IMR-90 (cell line): ENCODE results near the gene MBOAT1.

Experiments used
- CEBPB ChIP-seq: IDR thresholded peaks from 2 replicates; pipeline ENCODE4 v1.6.1; 2012; ENCODE audit warnings: low read depth, low read length, improper control_type of control experiment
- CHD1 ChIP-seq: IDR thresholded peaks from 2 replicates; pipeline ENCODE4 v1.6.1; 2012; ENCODE audit warnings: low read depth, low read length, improper control_type of control experiment
- MAFK ChIP-seq: IDR thresholded peaks from 2 replicates; pipeline ENCODE4 v1.6.1; 2012; ENCODE audit warnings: low read depth, low read length, improper control_type of control experiment
- MAZ ChIP-seq: IDR thresholded peaks from 2 replicates; pipeline ENCODE4 v1.6.1; 2012; ENCODE audit warnings: low read depth, mild to moderate bottlenecking, low read length, improper control_type of control experiment, moderate library complexity, borderline replicate concordance
- MXI1 ChIP-seq: IDR thresholded peaks from 2 replicates; pipeline ENCODE4 v1.6.1; 2012; ENCODE audit warnings: low read depth, mild to moderate bottlenecking, low read length, moderate library complexity, borderline replicate concordance
- NFE2L2 ChIP-seq: fragments of 150-350 bp; IDR thresholded peaks from 2 replicates; pipeline ENCODE4 v1.6.1; 2016; ENCODE audit warnings: low read depth, mild to moderate bottlenecking, low read length
- POLR2A ChIP-seq: IDR thresholded peaks from 2 replicates; pipeline ENCODE4 v1.6.1; 2012; ENCODE audit warnings: mild to moderate bottlenecking, low read depth, low read length
- RAD21 ChIP-seq: IDR thresholded peaks from 2 replicates; pipeline ENCODE4 v1.6.1; 2012; ENCODE audit warnings: low read length, improper control_type of control experiment
- TF ChIP-seq, protein P1 (sequence below): conservative IDR thresholded peaks from 2 replicates; pipeline ENCODE4 v1.5.1; 2012; ENCODE audit warnings: mild to moderate bottlenecking, low read depth, low read length, improper control_type of control experiment
- TF ChIP-seq, protein P2 (sequence below): fragments of 150-350 bp; IDR thresholded peaks from 2 replicates; pipeline ENCODE4 v1.6.1; 2017; ENCODE audit warnings: mild to moderate bottlenecking, antibody characterized with exemption, low read length, low read depth

DNA sequence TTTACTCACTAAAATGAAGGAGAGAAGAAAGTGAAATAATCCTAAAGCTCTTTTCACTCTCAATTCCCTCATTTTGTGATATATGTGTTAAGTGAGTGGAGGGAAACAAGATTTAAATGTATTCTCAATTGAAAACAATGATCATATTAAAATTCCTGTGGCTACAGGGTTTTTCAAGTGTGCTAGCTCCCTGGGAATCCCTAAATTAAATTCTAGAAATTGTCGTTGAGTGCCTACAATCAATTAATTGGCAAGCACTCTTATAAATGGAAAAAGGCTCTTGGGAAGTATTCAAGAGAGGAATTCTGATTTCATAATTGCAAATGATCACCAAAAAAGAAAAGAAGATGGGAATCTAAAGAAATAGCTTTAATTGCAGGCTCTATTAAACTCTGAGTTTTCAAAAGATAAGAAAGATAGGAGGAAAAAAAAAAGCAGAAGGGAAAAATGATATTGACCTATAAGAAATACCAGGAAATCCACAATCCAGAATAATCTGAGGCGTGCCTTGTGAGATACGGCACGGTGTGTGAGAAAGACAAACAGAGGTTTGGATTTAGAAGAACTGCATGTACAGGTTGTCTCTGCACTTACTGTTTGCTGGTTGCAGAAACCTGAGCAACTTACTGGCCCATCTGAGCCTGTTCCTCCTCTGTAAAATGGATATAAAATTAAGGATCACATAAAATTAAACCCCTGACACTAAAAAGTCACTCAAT, 18.3 kb upstream of the MBOAT1 start:
- TF ChIP-seq CEBPB (no peak), NFE2L2 (no peak), MAZ (no peak), MXI1 (no peak), MAFK (no peak), POLR2A (no peak), RAD21 (no peak), CHD1 (no peak)
- TF ChIP-seq, protein P1, sequence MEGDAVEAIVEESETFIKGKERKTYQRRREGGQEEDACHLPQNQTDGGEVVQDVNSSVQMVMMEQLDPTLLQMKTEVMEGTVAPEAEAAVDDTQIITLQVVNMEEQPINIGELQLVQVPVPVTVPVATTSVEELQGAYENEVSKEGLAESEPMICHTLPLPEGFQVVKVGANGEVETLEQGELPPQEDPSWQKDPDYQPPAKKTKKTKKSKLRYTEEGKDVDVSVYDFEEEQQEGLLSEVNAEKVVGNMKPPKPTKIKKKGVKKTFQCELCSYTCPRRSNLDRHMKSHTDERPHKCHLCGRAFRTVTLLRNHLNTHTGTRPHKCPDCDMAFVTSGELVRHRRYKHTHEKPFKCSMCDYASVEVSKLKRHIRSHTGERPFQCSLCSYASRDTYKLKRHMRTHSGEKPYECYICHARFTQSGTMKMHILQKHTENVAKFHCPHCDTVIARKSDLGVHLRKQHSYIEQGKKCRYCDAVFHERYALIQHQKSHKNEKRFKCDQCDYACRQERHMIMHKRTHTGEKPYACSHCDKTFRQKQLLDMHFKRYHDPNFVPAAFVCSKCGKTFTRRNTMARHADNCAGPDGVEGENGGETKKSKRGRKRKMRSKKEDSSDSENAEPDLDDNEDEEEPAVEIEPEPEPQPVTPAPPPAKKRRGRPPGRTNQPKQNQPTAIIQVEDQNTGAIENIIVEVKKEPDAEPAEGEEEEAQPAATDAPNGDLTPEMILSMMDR, result no peak
- TF ChIP-seq, protein P2, sequence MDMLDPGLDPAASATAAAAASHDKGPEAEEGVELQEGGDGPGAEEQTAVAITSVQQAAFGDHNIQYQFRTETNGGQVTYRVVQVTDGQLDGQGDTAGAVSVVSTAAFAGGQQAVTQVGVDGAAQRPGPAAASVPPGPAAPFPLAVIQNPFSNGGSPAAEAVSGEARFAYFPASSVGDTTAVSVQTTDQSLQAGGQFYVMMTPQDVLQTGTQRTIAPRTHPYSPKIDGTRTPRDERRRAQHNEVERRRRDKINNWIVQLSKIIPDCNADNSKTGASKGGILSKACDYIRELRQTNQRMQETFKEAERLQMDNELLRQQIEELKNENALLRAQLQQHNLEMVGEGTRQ, result no peak
